Mucosa of descending colon (tissue), 3 donors: ENCODE measurements around the gene BCAM. TPM values are rescaled to one million over a fixed set of nuclear protein-coding genes. Genes with fewer than 3 reads are reported as not detected.
A peak's percentile ranks its signal among the peaks of the same experiment; 100 is the strongest.

Experiments used
- ATAC-seq: fragments of 200-7000 bp; cut with Tn5 transposase; one replicate; pipeline ENCODE4 v1.9.1; 2020; ENCODE audit warnings: mild to moderate bottlenecking, moderate library complexity
- DNase-seq, 3 donors: peaks; one replicate each; pipeline ENCODE4 v3.0.0-alpha.2; 2020
- H3K36me3 ChIP-seq: fragments of 200-600 bp; one replicate; pipeline ENCODE4 v1.8.0; 2021; ENCODE audit warnings: low read depth, mild to moderate bottlenecking
- H3K4me1 ChIP-seq: fragments of 200-600 bp; one replicate; pipeline ENCODE4 v1.8.0; 2021; ENCODE audit warnings: low read depth, mild to moderate bottlenecking
- H3K4me3 ChIP-seq: fragments of 200-600 bp; one replicate; pipeline ENCODE4 v1.8.0; 2021; ENCODE audit warnings: mild to moderate bottlenecking
- H3K9me3 ChIP-seq: fragments of 200-600 bp; one replicate; pipeline ENCODE4 v1.8.0; 2021; ENCODE audit warnings: mild to moderate bottlenecking
- intact Hi-C, 2 donors: fragments of 100-400 bp; cut with DNase I in 1 of 2; cut with micrococcal nuclease in 1 of 2; formaldehyde crosslinking; loops; one replicate each; pipeline versions ENCODE4 v1.11.0 to v1.11.1; 2022; cut with DNase I, micrococcal nuclease
- total RNA-seq, 3 donors: library from RNA; stranded (reverse); fragmentation: NEBNext Ultra II Directional in 2 of 3; extraction: Animal tissue kit (Norgen Biotek cat#: 25700) in 2 of 3; gene quantifications; one replicate each; pipeline versions ENCODE4 v1.2.1 to v1.2.4, GENCODE V29; 2021 to 2023
- TF ChIP-seq, protein P1 (sequence below): fragments of 200-600 bp; IDR thresholded peaks from one replicate; pipeline ENCODE4 v1.8.0; 2022; ENCODE audit warnings: antibody characterized with exemption, mild to moderate bottlenecking
- donor health status: DM: no; HTN: no; CAD: no; lungs with moderate emphysema.
- donor health status: DM: no; HTN: no; CAD: no.
- donor health status: DM: no; HTN: yes; CAD: no.

BCAM gene
- total RNA-seq, 3 donors from 2014 or later, result 16.3 to 25.1 (median 20.3) TPM

GRCh38 chr19:44847144-44848035, 38.5 kb downstream of the BCAM start:
- intact Hi-C loops, result no loop called here
- Histone ChIP-seq H3K9me3 (no peaks in the 10 kb centered on the region), H3K4me3 (peak overlapping the region; percentile 93), H3K36me3 (no peaks in the 10 kb centered on the region), H3K4me1 (peaks cover 22% of the 10 kb centered on the region)
- TF ChIP-seq, protein P1, sequence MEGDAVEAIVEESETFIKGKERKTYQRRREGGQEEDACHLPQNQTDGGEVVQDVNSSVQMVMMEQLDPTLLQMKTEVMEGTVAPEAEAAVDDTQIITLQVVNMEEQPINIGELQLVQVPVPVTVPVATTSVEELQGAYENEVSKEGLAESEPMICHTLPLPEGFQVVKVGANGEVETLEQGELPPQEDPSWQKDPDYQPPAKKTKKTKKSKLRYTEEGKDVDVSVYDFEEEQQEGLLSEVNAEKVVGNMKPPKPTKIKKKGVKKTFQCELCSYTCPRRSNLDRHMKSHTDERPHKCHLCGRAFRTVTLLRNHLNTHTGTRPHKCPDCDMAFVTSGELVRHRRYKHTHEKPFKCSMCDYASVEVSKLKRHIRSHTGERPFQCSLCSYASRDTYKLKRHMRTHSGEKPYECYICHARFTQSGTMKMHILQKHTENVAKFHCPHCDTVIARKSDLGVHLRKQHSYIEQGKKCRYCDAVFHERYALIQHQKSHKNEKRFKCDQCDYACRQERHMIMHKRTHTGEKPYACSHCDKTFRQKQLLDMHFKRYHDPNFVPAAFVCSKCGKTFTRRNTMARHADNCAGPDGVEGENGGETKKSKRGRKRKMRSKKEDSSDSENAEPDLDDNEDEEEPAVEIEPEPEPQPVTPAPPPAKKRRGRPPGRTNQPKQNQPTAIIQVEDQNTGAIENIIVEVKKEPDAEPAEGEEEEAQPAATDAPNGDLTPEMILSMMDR, result no peak
- peak; percentile 44 for ATAC-seq
- DNase-seq, result peak; percentile 85 to 88 (median 86)

- ATAC-seq (no peak), DNase-seq (peak in 1 of 3 donors; percentile 30)
- intact Hi-C loops, result no loop called here
- no peaks in the 10 kb centered on the region for H3K9me3 ChIP-seq
- H3K4me3 ChIP-seq, result peak overlapping the region; percentile 93
- peaks cover 22% of the 10 kb centered on the region for H3K4me1 ChIP-seq
- TF ChIP-seq, protein P1, result no peak
- no peaks in the 10 kb centered on the region for H3K36me3 ChIP-seq
These were observed 39.3 kb downstream of the BCAM start for GRCh38 chr19:44848036-44848811.

- TF ChIP-seq, protein P1, result no peak
- ATAC-seq, result no peak
- Histone ChIP-seq H3K4me1 (peaks cover 22% of the 10 kb centered on the region), H3K36me3 (no peaks in the 10 kb centered on the region), H3K4me3 (no peak overlapping the region), H3K9me3 (no peaks in the 10 kb centered on the region)
- DNase-seq, result peak; percentile 31 to 55 (median 50)
- intact Hi-C loops, result no loop called here
These were observed 40.0 kb downstream of the BCAM start for GRCh38 chr19:44848812-44849447.

DNA sequence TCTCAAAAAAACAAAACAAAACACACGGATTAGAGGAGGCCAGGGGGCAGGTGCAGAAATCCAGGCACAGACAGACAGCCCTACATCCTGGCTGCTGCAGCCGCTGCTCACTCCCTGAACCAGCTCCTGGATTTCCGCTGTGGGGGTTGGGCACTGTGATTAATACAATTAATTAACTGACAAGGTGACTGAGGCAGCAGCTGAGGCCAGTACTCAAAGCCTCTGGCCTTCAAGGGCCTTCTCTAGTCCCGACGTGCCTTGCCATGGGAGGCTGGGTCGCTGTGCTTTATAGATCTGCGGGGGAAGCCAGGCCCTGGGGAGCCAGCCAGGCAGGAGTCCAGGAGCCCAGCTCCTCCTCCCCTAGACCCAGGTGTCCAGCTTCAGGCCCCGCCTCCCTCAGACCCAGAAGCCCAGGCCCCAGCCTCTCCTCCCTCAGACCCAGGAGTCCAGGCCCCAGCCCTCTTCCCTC, 41.8 kb downstream of the BCAM start:
- TF ChIP-seq, protein P1, result no peak
- no peak overlapping the region for H3K4me3 ChIP-seq
- ATAC-seq (no peak), DNase-seq (no peak)
- no peaks in the 10 kb centered on the region for H3K9me3 ChIP-seq
- peaks cover 12% of the 10 kb centered on the region for H3K4me1 ChIP-seq
- no peaks in the 10 kb centered on the region for H3K36me3 ChIP-seq
- intact Hi-C loops, result no loop called here

DNA sequence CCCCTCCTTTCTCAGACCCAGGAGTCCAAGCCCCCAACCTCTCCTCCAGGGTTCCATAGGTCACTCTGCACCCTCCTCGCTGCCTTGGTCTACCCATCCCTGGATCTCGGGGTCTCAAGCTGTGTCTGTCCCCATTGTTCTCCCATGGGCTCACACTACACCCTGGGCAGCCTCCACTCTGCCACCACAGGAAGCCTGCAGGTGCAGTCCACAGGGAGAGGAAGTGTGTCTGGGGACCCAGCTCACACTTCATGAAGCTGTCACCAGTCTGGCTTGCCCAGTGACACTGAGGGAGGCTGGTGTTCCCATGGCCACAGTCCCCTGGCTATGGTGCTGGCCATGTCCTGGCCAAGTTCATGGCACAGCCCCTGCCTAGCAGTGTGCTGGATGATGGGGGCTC, 42.5 kb downstream of the BCAM start:
- ATAC-seq (no peak), DNase-seq (no peak)
- H3K4me1 ChIP-seq, result peaks cover 12% of the 10 kb centered on the region
- TF ChIP-seq, protein P1, result no peak
- H3K36me3 ChIP-seq, result no peaks in the 10 kb centered on the region
- H3K4me3 ChIP-seq, result no peak overlapping the region
- intact Hi-C loops, result no loop called here
- H3K9me3 ChIP-seq, result no peaks in the 10 kb centered on the region
